HUES48 (cell line): ENCODE measurements around the gene DPH2.

Experiments
- H3K27ac ChIP-seq: one replicate; pipeline ENCODE4 v1.7.0; 2013; ENCODE audit warnings: low read depth, low read length, inconsistent platforms
- H3K27me3 ChIP-seq: 2 replicates; pipeline ENCODE4 v1.6.1; 2013; ENCODE audit warnings: mild to moderate bottlenecking, low read length; ENCODE audit not compliant: control insufficient read depth, insufficient read depth
- H3K36me3 ChIP-seq: 2 replicates; pipeline ENCODE4 v1.6.1; 2013; ENCODE audit warnings: low read length; ENCODE audit not compliant: control insufficient read depth, insufficient read depth
- H3K4me1 ChIP-seq: 2 replicates; pipeline ENCODE4 v1.6.1; 2013; ENCODE audit warnings: mild to moderate bottlenecking, low read length; ENCODE audit not compliant: control insufficient read depth, insufficient read depth
- H3K4me3 ChIP-seq: 2 replicates; pipeline ENCODE4 v1.5.1; 2013; ENCODE audit warnings: mild to moderate bottlenecking, low read depth, low read length
- H3K9ac ChIP-seq: 2 replicates; pipeline ENCODE4 v1.6.1; 2013; ENCODE audit warnings: mild to moderate bottlenecking, low read depth, low read length, moderate library complexity
- H3K9me3 ChIP-seq: 2 replicates; pipeline ENCODE4 v1.6.1; 2013; ENCODE audit warnings: low read length; ENCODE audit not compliant: control insufficient read depth, insufficient read depth

Gene DPH2

DNA sequence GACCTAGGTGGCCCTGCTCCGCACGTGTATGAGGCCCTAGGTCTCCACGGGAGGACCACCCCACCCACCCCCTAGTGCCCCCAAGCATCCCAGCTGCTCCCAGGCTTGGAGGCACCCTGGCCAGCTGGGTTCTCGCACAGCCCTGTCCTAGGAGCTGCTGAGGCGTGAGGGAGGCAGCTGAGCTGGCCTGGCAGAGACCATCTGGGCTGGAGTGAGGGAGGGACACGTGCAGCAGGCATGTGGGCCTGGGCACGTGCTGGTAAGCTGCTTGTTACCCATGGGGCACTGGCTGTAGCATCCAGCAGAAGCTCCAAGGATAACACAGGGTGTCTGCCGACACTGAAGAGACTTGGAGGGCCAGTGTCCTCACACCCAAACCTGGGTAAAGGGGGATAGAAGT lies 51.3 kb downstream of the DPH2 start:
- H3K9me3 ChIP-seq, result no peaks in the 10 kb centered on the region
- H3K27me3 ChIP-seq, result no peaks in the 10 kb centered on the region
- no peaks in the 10 kb centered on the region; the same call in 1 of the 2 replicates for H3K4me1 ChIP-seq
- H3K4me3 ChIP-seq, result no peak overlapping the region
- H3K36me3 ChIP-seq, result peaks cover 35% of the 10 kb centered on the region
- H3K9ac ChIP-seq, result no peak overlapping the region
- H3K27ac ChIP-seq, result no peak overlapping the region

DNA sequence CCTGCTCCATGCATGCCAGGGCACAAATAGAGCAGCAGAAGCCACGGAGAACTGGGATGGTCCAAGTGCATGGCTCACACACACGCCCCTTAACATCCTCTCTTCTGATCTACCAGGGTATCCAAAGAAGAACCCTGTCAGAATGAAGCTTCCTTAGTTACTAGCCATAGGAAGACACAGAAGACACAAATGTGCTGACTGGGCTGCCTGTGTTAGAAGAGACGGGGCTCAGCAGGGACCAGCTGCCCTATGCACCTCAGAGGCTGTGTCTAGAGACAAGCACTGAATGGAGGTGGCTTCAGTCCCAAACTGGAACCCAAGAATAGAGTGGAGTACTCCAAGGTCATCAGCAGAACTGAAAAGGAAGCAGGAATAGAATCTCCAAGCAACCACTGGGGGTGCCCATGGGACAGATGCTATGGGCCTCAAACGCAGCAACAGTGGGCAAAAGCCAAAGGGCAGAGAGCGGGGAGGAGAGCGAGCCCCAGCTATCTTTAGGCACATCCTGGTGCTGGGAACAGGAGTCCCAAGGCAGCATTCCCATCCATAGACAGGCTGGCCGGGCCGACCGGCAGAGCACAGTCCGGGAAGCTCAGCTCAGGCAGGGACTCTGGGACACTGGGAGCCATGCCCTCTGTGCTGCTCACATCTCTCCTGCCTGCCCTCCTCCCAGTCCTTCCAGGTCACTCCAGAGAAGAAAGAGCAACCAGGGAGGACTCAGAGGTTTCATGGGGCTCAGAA lies 51.9 kb downstream of the DPH2 start:
- no peak overlapping the region for H3K9ac ChIP-seq
- H3K4me3 ChIP-seq, result no peak overlapping the region
- H3K4me1 ChIP-seq, result no peaks in the 10 kb centered on the region; the same call in 1 of the 2 replicates

More for the DNA sequence above, 51.9 kb downstream of the DPH2 start:
- Histone ChIP-seq H3K27ac (no peak overlapping the region), H3K27me3 (no peaks in the 10 kb centered on the region), H3K36me3 (peaks cover 35% of the 10 kb centered on the region), H3K9me3 (no peaks in the 10 kb centered on the region)
